ENCODE results near the gene PSMB10.

Gene PSMB10

GRCh38 chr16:67967958-67968399 is 31.3 kb upstream of the PSMB10 start:
- H3K36me3 ChIP-seq: no peaks in the 10 kb centered on the region
- peak overlapping the region; percentile 59 for H3K4me3 ChIP-seq (ENCODE audit: low read depth, low read length)
- TF ChIP-seq, protein P1, sequence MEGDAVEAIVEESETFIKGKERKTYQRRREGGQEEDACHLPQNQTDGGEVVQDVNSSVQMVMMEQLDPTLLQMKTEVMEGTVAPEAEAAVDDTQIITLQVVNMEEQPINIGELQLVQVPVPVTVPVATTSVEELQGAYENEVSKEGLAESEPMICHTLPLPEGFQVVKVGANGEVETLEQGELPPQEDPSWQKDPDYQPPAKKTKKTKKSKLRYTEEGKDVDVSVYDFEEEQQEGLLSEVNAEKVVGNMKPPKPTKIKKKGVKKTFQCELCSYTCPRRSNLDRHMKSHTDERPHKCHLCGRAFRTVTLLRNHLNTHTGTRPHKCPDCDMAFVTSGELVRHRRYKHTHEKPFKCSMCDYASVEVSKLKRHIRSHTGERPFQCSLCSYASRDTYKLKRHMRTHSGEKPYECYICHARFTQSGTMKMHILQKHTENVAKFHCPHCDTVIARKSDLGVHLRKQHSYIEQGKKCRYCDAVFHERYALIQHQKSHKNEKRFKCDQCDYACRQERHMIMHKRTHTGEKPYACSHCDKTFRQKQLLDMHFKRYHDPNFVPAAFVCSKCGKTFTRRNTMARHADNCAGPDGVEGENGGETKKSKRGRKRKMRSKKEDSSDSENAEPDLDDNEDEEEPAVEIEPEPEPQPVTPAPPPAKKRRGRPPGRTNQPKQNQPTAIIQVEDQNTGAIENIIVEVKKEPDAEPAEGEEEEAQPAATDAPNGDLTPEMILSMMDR (IDR thresholded peaks at IDR 0.05; ENCODE audit: low read depth, low read length): no peak
- no peaks in the 10 kb centered on the region; the same call in 1 of the 2 replicates for H3K4me1 ChIP-seq
- no peaks in the 10 kb centered on the region for H3K9me3 ChIP-seq
- DNase-seq: no peak
- no peaks in the 10 kb centered on the region for H3K27me3 ChIP-seq

DNA sequence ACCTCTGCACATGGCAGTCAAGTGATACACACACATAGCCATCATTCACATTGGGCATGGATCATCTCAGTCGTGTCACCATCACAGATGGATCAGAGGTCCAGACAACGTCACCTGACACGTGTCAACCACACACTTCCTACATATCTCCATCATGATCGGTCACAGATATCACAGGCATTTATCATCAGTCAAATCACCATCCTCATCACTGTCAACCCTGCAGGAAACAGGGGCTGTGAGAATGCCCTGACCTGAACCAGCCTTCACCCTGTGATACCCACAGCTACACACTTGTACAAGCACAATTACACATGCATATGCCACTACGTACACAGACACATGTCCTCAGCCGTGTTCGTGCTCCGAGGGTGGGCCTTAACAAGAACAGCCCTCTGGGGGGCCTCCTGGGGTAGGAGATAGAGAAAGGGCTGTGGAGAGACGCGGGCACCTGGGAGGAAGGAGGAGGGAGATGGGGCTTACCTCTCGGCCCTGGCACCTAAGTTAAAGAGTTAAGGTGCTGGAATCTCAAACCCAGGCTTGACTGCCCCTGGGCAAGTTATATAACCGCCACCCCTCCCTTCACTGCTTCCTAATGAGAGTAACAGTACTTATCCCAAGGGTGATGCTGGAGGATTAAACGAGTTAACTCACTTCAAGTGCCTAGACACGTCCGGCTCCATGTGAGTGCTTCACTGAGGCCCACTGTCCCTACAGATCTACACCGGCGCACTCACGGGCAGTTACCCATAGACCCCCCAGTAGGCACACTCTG is 30.7 kb upstream of the PSMB10 start:
- no peaks in the 10 kb centered on the region for H3K36me3 ChIP-seq
- H3K9me3 ChIP-seq: no peaks in the 10 kb centered on the region
- TF ChIP-seq, protein P1 (IDR thresholded peaks at IDR 0.05; ENCODE audit: low read depth, low read length): no peak
- H3K4me3 ChIP-seq (ENCODE audit: low read depth, low read length): peak overlapping the region; percentile 59
- H3K4me1 ChIP-seq: no peaks in the 10 kb centered on the region; the same call in 1 of the 2 replicates
- DNase-seq: no peak
- no peaks in the 10 kb centered on the region for H3K27me3 ChIP-seq

DNA sequence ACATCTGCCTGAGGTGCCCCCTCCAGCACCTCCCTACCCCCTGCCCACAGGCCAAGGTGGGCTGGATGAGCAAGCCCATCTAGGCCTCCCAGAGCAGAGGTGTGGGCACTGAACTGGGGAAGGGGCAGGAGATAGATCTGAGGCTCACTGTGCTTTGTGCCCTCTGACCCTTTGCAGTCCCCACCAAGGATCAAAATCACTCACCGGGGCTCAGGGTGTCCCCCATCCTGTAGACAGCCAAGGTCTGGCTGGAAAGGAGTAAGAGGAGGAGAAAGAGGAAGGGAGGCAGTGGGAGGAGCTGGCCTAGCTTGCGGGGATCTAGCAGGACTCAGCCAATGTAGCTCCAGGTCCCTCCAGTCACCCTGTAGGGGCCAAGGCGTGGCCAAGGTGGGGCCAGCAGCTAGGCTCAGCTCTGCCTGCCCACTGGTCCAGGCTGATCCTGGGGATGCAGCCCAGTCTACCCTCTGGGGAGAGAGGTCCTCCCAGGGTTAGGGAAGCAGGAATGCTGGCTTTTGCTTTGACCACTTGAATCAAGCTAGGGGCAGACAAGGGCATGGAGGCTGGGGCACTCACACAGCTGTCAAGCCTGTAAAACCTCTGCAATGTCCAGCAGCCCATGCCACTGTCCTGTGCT is 30.0 kb upstream of the PSMB10 start:
- no peak overlapping the region for H3K4me3 ChIP-seq (ENCODE audit: low read depth, low read length)
- TF ChIP-seq, protein P1 (IDR thresholded peaks at IDR 0.05; ENCODE audit: low read depth, low read length): no peak
- DNase-seq: no peak
- H3K27me3 ChIP-seq: no peaks in the 10 kb centered on the region
- no peaks in the 10 kb centered on the region for H3K36me3 ChIP-seq
- H3K9me3 ChIP-seq: no peaks in the 10 kb centered on the region
- H3K4me1 ChIP-seq: peaks cover 6% of the 10 kb centered on the region

GRCh38 chr16:67965668-67966548 is 29.3 kb upstream of the PSMB10 start:
- no peaks in the 10 kb centered on the region for H3K27me3 ChIP-seq
- TF ChIP-seq, protein P1 (IDR thresholded peaks at IDR 0.05; ENCODE audit: low read depth, low read length): no peak

GRCh38 chr16:67964477-67965131 is 28.0 kb upstream of the PSMB10 start:
- TF ChIP-seq, protein P1 (IDR thresholded peaks at IDR 0.05; ENCODE audit: low read depth, low read length): no peak
- H3K36me3 ChIP-seq: no peaks in the 10 kb centered on the region

More at GRCh38 chr16:67965668-67966548, 29.3 kb upstream of the PSMB10 start:
- H3K4me3 ChIP-seq (ENCODE audit: low read depth, low read length): no peak overlapping the region
- H3K36me3 ChIP-seq: no peaks in the 10 kb centered on the region
- no peaks in the 10 kb centered on the region for H3K9me3 ChIP-seq
- peaks cover 10% of the 10 kb centered on the region for H3K4me1 ChIP-seq
- DNase-seq: no peak

More at GRCh38 chr16:67964477-67965131, 28.0 kb upstream of the PSMB10 start:
- no peak for DNase-seq
- Histone ChIP-seq H3K4me3 (ENCODE audit: low read depth, low read length) (no peak overlapping the region), H3K9me3 (no peaks in the 10 kb centered on the region), H3K27me3 (no peaks in the 10 kb centered on the region), H3K4me1 (peaks cover 10% of the 10 kb centered on the region)
